A549 treated with Hydrocortisone at 1 μM for 4 hours (cell line): Measurements from ENCODE around the gene STH. TPM values are rescaled to one million over a fixed set of nuclear protein-coding genes. Genes with fewer than 3 reads are reported as not detected.

Source experiments
- total RNA-seq: library from RNA; stranded (reverse); fragments of 200-300 nt; extraction: Qiagen RNA extraction; gene quantifications from 5 replicates; pipeline ENCODE4 v1.2.3, GENCODE V29; 2022

Gene STH, protein sequence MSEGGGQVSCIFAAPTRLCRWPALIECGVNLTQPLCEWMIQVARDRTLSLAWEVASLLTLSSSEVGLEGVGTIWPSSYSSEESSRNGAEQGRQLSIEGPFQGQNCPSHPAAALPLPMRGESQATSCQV
- not detected in 5 replicates for total RNA-seq

DNA sequence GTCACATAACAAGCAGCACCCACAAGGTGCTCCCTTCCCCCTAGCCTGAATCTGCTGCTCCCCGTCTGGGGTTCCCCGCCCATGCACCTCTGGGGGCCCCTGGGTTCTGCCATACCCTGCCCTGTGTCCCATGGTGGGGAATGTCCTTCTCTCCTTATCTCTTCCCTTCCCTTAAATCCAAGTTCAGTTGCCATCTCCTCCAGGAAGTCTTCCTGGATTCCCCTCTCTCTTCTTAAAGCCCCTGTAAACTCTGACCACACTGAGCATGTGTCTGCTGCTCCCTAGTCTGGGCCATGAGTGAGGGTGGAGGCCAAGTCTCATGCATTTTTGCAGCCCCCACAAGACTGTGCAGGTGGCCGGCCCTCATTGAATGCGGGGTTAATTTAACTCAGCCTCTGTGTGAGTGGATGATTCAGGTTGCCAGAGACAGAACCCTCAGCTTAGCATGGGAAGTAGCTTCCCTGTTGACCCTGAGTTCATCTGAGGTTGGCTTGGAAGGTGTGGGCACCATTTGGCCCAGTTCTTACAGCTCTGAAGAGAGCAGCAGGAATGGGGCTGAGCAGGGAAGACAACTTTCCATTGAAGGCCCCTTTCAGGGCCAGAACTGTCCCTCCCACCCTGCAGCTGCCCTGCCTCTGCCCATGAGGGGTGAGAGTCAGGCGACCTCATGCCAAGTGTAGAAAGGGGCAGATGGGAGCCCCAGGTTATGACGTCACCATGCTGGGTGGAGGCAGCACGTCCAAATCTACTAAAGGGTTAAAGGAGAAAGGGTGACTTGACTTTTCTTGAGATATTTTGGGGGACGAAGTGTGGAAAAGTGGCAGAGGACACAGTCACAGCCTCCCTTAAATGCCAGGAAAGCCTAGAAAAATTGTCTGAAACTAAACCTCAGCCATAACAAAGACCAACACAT is at the start of gene STH:
Gene STH (plus strand): TSS at position 264 of the 913 bp plus-strand sequence. CDS start 30 bp downstream, at position 294.

Other genes with a start within 250 kb of the STH start
- gene CRHR1, start 214.9 kb upstream of the STH start, total RNA-seq, result 0.09 to 1.1 TPM (median 0.09 TPM) in 5 replicates
- gene SPPL2C, start 154.4 kb upstream of the STH start, total RNA-seq, result not detected in 5 replicates
- 1.5 to 2.3 TPM (median 1.9 TPM) in 5 replicates for gene MAPT, start 104.7 kb upstream of the STH start, total RNA-seq
- gene KANSL1, start 194.2 kb downstream of the STH start, total RNA-seq, result 22.6 to 25.7 TPM (median 23.6 TPM) in 5 replicates